ENCODE data around the gene CDPF1. TPM values are rescaled to one million over a fixed set of nuclear protein-coding genes. Genes with fewer than 3 reads are reported as not detected.
A peak's percentile ranks its signal among the peaks of the same experiment; 100 is the strongest.

Gene CDPF1
- total and polyA plus RNA-seq, 4 donors, result 7.4 to 16.3 (median 13.2) TPM

GRCh38 chr22:46259374-46259773 lies 9.3 kb upstream of the CDPF1 start:
- Histone ChIP-seq H3K9me3 (ENCODE audit: control insufficient read depth, insufficient read depth, low read length) (peaks cover 12% of the 10 kb centered on the region), H3K36me3 (ENCODE audit: control insufficient read depth, insufficient read depth, low read length) (no peaks in the 10 kb centered on the region), H3K27ac (ENCODE audit: low read depth, low read length) (no peak overlapping the region), H3K4me1 (ENCODE audit: control insufficient read depth, insufficient read depth, low read length) (peaks cover 7% of the 10 kb centered on the region), H3K27me3 (ENCODE audit: control insufficient read depth, insufficient read depth, low read length) (peaks cover 39% of the 10 kb centered on the region), H3K4me3 (ENCODE audit: low read depth, low read length) (no peak overlapping the region)
- no peak for DNase-seq (ENCODE audit: low read depth in 4 of 6, low spot score in 6 of 6)
- 75% methylated on average over 3 of the region's 12 CpGs for WGBS (ENCODE audit: insufficient coverage)

DNA sequence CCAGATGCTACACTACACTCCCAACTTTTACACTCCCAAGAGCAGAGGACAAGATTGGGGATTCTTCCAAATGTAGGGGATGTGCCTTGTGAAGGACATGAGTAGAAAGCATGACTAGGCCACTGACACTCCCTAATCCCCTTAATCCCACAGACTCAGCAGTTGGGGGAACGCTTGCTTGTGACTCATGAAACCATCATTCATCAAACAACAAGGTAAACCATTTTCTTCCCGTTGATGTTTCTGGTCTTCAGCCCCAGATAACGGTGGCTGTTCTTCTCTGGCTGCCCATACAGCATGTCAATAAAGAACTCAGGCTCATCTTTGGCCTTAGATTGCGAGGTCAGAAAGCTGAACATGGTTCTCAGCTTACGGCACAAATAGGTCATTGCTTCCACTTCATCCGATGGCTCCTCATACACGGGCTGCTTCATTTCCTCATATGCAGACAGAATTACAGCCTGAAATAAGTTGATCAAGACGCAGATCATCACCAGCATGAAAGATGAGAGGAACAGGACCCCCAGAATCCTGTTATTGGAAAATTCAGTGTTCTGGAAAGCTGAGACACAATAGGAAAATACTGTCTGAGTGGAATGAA lies 6.4 kb upstream of the CDPF1 start:
- no peak overlapping the region for H3K27ac ChIP-seq (ENCODE audit: low read depth, low read length)
- H3K27me3 ChIP-seq (ENCODE audit: control insufficient read depth, insufficient read depth, low read length), result peaks cover 21% of the 10 kb centered on the region
- H3K9me3 ChIP-seq (ENCODE audit: control insufficient read depth, insufficient read depth, low read length), result peaks cover 12% of the 10 kb centered on the region
- DNase-seq (ENCODE audit: low read depth in 4 of 6, low spot score in 6 of 6), result no peak
- H3K4me1 ChIP-seq (ENCODE audit: control insufficient read depth, insufficient read depth, low read length), result no peaks in the 10 kb centered on the region
- H3K36me3 ChIP-seq (ENCODE audit: control insufficient read depth, insufficient read depth, low read length), result no peaks in the 10 kb centered on the region
- WGBS (ENCODE audit: insufficient coverage), result 88% methylated on average over 6 of the region's 8 CpGs
- no peak overlapping the region for H3K4me3 ChIP-seq (ENCODE audit: low read depth, low read length)

GRCh38 chr22:46251816-46252380 lies 1.8 kb upstream of the CDPF1 start:
- H3K9me3 ChIP-seq (ENCODE audit: control insufficient read depth, insufficient read depth, low read length), result no peaks in the 10 kb centered on the region
- no peak overlapping the region for H3K4me3 ChIP-seq (ENCODE audit: low read depth, low read length)
- H3K27me3 ChIP-seq (ENCODE audit: control insufficient read depth, insufficient read depth, low read length), result no peaks in the 10 kb centered on the region
- H3K27ac ChIP-seq (ENCODE audit: low read depth, low read length), result no peak overlapping the region
- H3K4me1 ChIP-seq (ENCODE audit: control insufficient read depth, insufficient read depth, low read length), result peaks cover 16% of the 10 kb centered on the region
- no CpG with 5 or more reads among the region's 9 CpGs for WGBS (ENCODE audit: insufficient coverage)
- no peak for DNase-seq (ENCODE audit: low read depth in 4 of 6, low spot score in 6 of 6)
- peaks cover 11% of the 10 kb centered on the region for H3K36me3 ChIP-seq (ENCODE audit: control insufficient read depth, insufficient read depth, low read length)

GRCh38 chr22:46251266-46251665 lies 1.2 kb upstream of the CDPF1 start:
- no peak for DNase-seq (ENCODE audit: low read depth in 4 of 6, low spot score in 6 of 6)
- Histone ChIP-seq H3K27me3 (ENCODE audit: control insufficient read depth, insufficient read depth, low read length) (no peaks in the 10 kb centered on the region), H3K4me3 (ENCODE audit: low read depth, low read length) (peak overlapping the region; percentile 58), H3K4me1 (ENCODE audit: control insufficient read depth, insufficient read depth, low read length) (peaks cover 18% of the 10 kb centered on the region), H3K36me3 (ENCODE audit: control insufficient read depth, insufficient read depth, low read length) (peaks cover 14% of the 10 kb centered on the region), H3K27ac (ENCODE audit: low read depth, low read length) (no peak overlapping the region), H3K9me3 (ENCODE audit: control insufficient read depth, insufficient read depth, low read length) (no peaks in the 10 kb centered on the region)
- 57% methylated on average over 4 of the region's 7 CpGs for WGBS (ENCODE audit: insufficient coverage)

GRCh38 chr22:46250783-46251125 lies 661 bp upstream of the CDPF1 start:
- no peak overlapping the region for H3K27ac ChIP-seq (ENCODE audit: low read depth, low read length)
- H3K36me3 ChIP-seq (ENCODE audit: control insufficient read depth, insufficient read depth, low read length), result peaks cover 18% of the 10 kb centered on the region
- no peak for DNase-seq (ENCODE audit: low read depth in 4 of 6, low spot score in 6 of 6)
- peak overlapping the region; percentile 58 for H3K4me3 ChIP-seq (ENCODE audit: low read depth, low read length)
- no peaks in the 10 kb centered on the region for H3K9me3 ChIP-seq (ENCODE audit: control insufficient read depth, insufficient read depth, low read length)
- WGBS (ENCODE audit: insufficient coverage), result 16% methylated on average over 25 of the region's 25 CpGs
- peaks cover 23% of the 10 kb centered on the region for H3K4me1 ChIP-seq (ENCODE audit: control insufficient read depth, insufficient read depth, low read length)
- no peaks in the 10 kb centered on the region for H3K27me3 ChIP-seq (ENCODE audit: control insufficient read depth, insufficient read depth, low read length)

DNA sequence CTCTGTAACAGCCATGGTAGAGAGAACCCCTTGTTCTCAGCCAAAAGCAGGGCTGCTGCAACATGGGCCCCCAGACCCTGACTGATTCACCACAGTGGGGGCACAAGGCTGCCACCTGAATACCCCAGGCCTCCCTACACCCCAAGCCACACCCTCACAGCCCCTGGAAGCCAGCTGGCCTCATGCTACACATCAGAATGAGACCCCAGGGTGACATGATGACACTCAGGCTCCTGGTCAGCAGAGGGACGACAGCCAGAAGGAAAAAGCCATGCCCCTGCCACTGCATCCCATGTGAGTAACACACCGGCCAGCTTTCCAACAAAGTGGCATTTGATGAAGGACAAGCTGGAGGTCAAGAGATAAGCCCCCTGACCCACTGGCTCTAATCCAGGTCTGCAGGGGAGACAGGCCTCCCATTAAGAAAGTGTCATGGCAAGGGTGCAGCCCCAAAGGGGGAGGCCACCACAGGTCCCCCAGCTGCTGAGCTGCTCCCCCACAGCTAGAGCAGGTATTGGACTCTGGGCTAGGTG lies 2.6 kb downstream of the CDPF1 start:
- H3K27me3 ChIP-seq (ENCODE audit: control insufficient read depth, insufficient read depth, low read length), result no peaks in the 10 kb centered on the region
- peaks cover 44% of the 10 kb centered on the region for H3K4me1 ChIP-seq (ENCODE audit: control insufficient read depth, insufficient read depth, low read length)
- WGBS (ENCODE audit: insufficient coverage), result 60% methylated on average over 1 of the region's 2 CpGs
- DNase-seq (ENCODE audit: low read depth in 4 of 6, low spot score in 6 of 6), result no peak
- no peak overlapping the region for H3K27ac ChIP-seq (ENCODE audit: low read depth, low read length)
- H3K9me3 ChIP-seq (ENCODE audit: control insufficient read depth, insufficient read depth, low read length), result no peaks in the 10 kb centered on the region
- H3K36me3 ChIP-seq (ENCODE audit: control insufficient read depth, insufficient read depth, low read length), result peaks cover 45% of the 10 kb centered on the region
- no peak overlapping the region for H3K4me3 ChIP-seq (ENCODE audit: low read depth, low read length)

GRCh38 chr22:46246178-46246577 lies 3.9 kb downstream of the CDPF1 start:
- no peak for DNase-seq (ENCODE audit: low read depth in 4 of 6, low spot score in 6 of 6)
- Histone ChIP-seq H3K36me3 (ENCODE audit: control insufficient read depth, insufficient read depth, low read length) (peaks cover 48% of the 10 kb centered on the region), H3K9me3 (ENCODE audit: control insufficient read depth, insufficient read depth, low read length) (no peaks in the 10 kb centered on the region), H3K4me1 (ENCODE audit: control insufficient read depth, insufficient read depth, low read length) (peaks cover 43% of the 10 kb centered on the region), H3K27ac (ENCODE audit: low read depth, low read length) (no peak overlapping the region), H3K4me3 (ENCODE audit: low read depth, low read length) (no peak overlapping the region), H3K27me3 (ENCODE audit: control insufficient read depth, insufficient read depth, low read length) (no peaks in the 10 kb centered on the region)
- WGBS (ENCODE audit: insufficient coverage), result 91% methylated on average over 8 of the region's 10 CpGs

- no peaks in the 10 kb centered on the region for H3K27me3 ChIP-seq (ENCODE audit: control insufficient read depth, insufficient read depth, low read length)
- no peaks in the 10 kb centered on the region for H3K9me3 ChIP-seq (ENCODE audit: control insufficient read depth, insufficient read depth, low read length)
- peaks cover 38% of the 10 kb centered on the region for H3K4me1 ChIP-seq (ENCODE audit: control insufficient read depth, insufficient read depth, low read length)
- peak overlapping the region; percentile 40 for H3K27ac ChIP-seq (ENCODE audit: low read depth, low read length)
- DNase-seq (ENCODE audit: low read depth in 4 of 6, low spot score in 6 of 6), result peak in 3 of 6 donors; percentile 48 to 72 (median 59)
- H3K4me3 ChIP-seq (ENCODE audit: low read depth, low read length), result no peak overlapping the region
- peaks cover 51% of the 10 kb centered on the region for H3K36me3 ChIP-seq (ENCODE audit: control insufficient read depth, insufficient read depth, low read length)
- WGBS (ENCODE audit: insufficient coverage), result 41% methylated on average over 16 of the region's 16 CpGs
These were observed 4.6 kb downstream of the CDPF1 start for GRCh38 chr22:46245511-46245910.

- Histone ChIP-seq H3K9me3 (ENCODE audit: control insufficient read depth, insufficient read depth, low read length) (no peaks in the 10 kb centered on the region), H3K4me1 (ENCODE audit: control insufficient read depth, insufficient read depth, low read length) (peaks cover 37% of the 10 kb centered on the region), H3K27ac (ENCODE audit: low read depth, low read length) (no peak overlapping the region), H3K27me3 (ENCODE audit: control insufficient read depth, insufficient read depth, low read length) (no peaks in the 10 kb centered on the region), H3K4me3 (ENCODE audit: low read depth, low read length) (no peak overlapping the region), H3K36me3 (ENCODE audit: control insufficient read depth, insufficient read depth, low read length) (peaks cover 57% of the 10 kb centered on the region)
- no peak for DNase-seq (ENCODE audit: low read depth in 4 of 6, low spot score in 6 of 6)
- whole genome bisulfite sequencing (ENCODE audit: insufficient coverage), result 95% methylated on average over 9 of the region's 9 CpGs
These were observed 5.3 kb downstream of the CDPF1 start for GRCh38 chr22:46244771-46245170.

DNA sequence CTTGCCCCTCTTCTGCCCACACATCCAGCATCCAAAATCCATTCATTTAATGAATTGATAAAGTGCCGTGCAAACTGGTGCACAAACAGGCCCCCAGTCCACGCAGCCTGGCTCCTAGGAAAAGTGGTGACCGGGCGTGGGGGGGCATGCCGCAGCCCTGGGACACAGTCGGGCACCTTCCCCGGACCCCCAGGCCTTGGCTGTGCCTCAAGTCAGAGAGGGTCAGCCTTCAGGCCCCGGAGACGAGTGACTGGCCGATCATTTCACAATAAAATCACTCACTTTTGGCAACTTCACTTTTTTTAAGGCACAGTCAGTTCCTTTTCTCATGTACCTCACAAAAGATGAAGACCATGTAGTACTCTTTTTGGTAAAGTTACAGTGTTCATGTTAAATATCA lies 8.0 kb downstream of the CDPF1 start:
- peaks cover 51% of the 10 kb centered on the region for H3K4me1 ChIP-seq (ENCODE audit: control insufficient read depth, insufficient read depth, low read length)
- H3K9me3 ChIP-seq (ENCODE audit: control insufficient read depth, insufficient read depth, low read length), result no peaks in the 10 kb centered on the region
- H3K36me3 ChIP-seq (ENCODE audit: control insufficient read depth, insufficient read depth, low read length), result peaks cover 62% of the 10 kb centered on the region
- H3K27ac ChIP-seq (ENCODE audit: low read depth, low read length), result no peak overlapping the region
- DNase-seq (ENCODE audit: low read depth in 4 of 6, low spot score in 6 of 6), result no peak
- H3K4me3 ChIP-seq (ENCODE audit: low read depth, low read length), result no peak overlapping the region
- 94% methylated on average over 9 of the region's 10 CpGs for WGBS (ENCODE audit: insufficient coverage)
- H3K27me3 ChIP-seq (ENCODE audit: control insufficient read depth, insufficient read depth, low read length), result no peaks in the 10 kb centered on the region

All from spinal cord (tissue), 10 donors.